ENCODE results near the gene ATP8A1.

Gene ATP8A1

DNA sequence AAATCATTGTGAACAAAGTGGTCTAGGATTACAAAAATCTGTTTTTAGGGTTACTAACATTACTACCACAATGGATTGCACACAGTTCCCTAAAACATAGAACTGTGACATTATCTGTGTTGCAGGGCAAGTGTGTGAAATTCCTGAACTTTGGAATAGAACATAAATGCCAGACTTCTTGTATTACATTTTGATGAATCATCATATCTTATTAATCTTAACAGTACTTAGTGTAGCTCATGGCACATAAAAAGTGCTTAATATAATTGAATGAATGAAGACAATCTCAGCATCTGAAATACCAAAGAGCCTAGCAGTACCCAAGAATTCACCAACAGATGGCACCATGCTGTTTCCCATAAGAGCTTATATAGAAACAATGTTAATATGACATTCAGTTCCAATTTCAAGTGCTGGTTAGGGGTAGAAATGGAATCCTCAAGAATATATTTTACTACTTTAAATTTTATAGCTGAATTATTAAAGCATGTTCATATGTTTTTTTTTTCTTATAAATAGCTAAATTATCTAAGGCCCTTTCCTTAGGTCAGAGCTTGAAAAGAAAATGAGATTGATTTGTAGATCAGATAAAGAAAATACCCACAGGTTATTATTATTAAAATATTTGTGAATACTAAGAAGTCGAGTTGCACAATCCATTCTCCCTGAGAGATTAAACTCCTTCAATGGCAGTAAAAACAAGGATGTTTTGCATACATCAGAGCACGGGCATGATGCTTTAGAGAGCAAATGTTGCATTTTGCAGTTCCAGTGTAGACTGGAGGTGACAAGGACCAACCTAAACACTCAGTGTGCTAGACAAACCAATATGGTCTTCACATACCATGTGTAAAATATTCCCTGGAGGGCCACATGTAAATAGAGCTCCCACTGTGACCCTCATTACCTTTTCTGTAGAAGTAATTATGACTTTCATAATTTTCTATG lies 285.3 kb downstream of the ATP8A1 start:
- TF ChIP-seq, protein P1, sequence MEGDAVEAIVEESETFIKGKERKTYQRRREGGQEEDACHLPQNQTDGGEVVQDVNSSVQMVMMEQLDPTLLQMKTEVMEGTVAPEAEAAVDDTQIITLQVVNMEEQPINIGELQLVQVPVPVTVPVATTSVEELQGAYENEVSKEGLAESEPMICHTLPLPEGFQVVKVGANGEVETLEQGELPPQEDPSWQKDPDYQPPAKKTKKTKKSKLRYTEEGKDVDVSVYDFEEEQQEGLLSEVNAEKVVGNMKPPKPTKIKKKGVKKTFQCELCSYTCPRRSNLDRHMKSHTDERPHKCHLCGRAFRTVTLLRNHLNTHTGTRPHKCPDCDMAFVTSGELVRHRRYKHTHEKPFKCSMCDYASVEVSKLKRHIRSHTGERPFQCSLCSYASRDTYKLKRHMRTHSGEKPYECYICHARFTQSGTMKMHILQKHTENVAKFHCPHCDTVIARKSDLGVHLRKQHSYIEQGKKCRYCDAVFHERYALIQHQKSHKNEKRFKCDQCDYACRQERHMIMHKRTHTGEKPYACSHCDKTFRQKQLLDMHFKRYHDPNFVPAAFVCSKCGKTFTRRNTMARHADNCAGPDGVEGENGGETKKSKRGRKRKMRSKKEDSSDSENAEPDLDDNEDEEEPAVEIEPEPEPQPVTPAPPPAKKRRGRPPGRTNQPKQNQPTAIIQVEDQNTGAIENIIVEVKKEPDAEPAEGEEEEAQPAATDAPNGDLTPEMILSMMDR (IDR thresholded peaks at IDR 0.05; ENCODE audit: insufficient read depth, low read length, missing control alignments), result peak; percentile 17
- no peak overlapping the region for H3K4me3 ChIP-seq (ENCODE audit: low read depth, low read length)
- ChIA-PET CTCF (interaction anchor here (0.6 to 6.1 kb wide), 6 partner anchors 127 to 155 kb away, joined by 3 to 82 read pairs (median 4); no protein-coding TSS in a partner anchor), POLR2A (no interaction called here)
- peak; percentile 7 for DNase-seq (ENCODE audit: low read depth, low spot score)

DNA sequence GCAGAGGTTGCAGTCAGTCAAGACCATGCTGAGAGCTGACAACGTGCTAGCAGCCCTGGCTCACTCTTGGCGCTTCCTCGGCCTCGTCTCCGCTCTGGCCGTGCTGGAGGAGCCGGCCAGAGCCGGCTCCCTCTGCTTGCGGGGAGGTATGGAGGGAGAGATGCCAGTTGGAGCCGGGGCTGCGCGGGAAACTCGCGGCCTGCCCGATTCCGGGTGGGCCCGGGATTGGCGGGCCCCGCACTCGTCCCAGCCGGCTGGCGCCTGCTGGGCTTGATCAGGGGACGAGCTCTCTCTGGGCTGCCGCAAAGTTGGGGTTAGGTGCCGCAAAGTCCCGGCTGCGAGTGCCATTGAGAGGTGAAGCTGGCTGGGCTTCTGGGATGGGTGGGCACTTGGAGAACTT lies 287.4 kb downstream of the ATP8A1 start:
- no peak overlapping the region for H3K4me3 ChIP-seq (ENCODE audit: low read depth, low read length)
- DNase-seq (ENCODE audit: low read depth, low spot score), result no peak
- CTCF ChIA-PET, result interaction anchor here (6.1 kb wide), 1 partner anchor 149 kb away, joined by 82 read pairs; no protein-coding TSS in a partner anchor
- TF ChIP-seq, protein P1 (IDR thresholded peaks at IDR 0.05; ENCODE audit: insufficient read depth, low read length, missing control alignments), result no peak
- POLR2A ChIA-PET, result no interaction called here

DNA sequence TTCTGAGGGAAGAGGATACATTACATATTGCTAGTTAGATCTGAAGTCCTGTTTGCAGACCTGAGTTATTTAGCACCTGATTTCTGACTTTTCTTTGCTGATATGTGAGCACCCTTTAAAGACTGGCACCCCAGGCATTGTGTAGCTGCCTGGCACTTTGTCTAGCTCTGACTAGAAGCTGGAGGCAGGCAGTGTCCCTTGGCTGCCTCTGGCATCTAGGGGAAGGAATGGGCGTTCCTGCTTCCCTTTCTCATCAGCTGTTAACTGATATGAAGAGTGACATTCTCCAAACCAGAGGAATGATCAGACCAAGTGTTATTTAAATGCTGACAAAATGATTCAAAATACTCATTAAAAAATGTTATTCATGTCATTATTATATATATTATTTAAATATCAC lies 289.9 kb downstream of the ATP8A1 start:
- DNase-seq (ENCODE audit: low read depth, low spot score), result no peak
- TF ChIP-seq, protein P1 (IDR thresholded peaks at IDR 0.05; ENCODE audit: insufficient read depth, low read length, missing control alignments), result no peak
- H3K4me3 ChIP-seq (ENCODE audit: low read depth, low read length), result no peak overlapping the region
- POLR2A ChIA-PET, result no interaction called here
- CTCF ChIA-PET, result no interaction called here

DNA sequence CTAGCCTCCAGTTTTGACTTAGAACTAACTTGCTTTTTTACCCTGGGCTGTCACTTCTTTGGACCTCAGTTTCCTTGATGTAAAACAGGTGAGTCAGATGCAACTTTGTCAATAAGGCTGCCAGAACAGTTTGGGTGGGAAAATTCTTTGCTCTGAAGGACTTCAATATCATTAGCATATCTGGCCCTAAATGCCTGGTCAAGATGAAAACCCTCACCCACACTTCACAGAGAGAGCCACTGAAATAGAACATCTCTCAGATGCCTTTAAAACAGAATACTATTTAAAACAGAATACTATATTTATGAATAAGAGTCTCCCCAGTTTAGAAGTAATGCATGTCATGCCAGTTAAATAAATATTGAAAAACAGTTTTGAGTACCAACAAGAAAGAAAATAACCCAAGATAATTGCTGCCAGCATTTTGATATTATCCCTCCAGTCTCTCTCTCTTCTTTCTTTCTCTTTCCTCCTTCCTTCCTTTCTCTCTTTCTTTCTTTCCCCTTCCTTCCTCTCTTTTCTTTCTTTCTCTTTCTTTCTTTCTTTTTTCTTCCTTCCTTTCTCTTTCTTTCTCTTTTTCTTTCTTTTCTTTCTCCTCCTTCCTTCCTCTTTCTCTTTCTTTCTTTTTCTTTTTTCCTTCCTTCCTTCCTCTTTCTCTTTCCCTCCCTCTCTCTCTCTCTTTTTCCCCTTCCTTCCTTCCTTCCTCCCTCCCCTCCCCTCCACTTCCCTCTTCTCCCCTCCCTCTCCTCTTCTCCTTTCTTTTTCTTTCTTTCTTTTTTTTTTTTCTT lies 292.4 kb downstream of the ATP8A1 start:
- TF ChIP-seq, protein P1 (IDR thresholded peaks at IDR 0.05; ENCODE audit: insufficient read depth, low read length, missing control alignments), result no peak
- ChIA-PET CTCF (no interaction called here), POLR2A (no interaction called here)
- H3K4me3 ChIP-seq (ENCODE audit: low read depth, low read length), result no peak overlapping the region
- DNase-seq (ENCODE audit: low read depth, low spot score), result no peak

DNA sequence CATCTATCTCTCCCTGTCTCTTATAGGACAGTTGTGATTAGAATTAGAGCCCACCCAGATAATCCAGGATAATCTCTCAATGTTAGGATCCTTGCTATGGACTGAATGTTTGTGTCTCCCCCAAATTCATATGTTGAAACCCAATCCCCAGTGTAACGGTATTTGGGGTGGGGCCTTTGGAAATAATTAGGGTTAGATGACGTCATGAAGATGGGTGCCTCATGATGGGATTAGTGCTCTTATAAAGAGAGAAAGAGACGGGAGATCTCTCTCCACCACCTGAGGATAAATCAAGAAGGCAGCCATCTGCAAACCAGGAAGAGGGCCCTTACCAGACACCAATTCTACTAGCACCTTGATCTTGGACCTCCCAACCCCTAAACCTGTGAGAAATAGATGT lies 293.3 kb downstream of the ATP8A1 start:
- ChIA-PET POLR2A (no interaction called here), CTCF (no interaction called here)
- TF ChIP-seq, protein P1 (IDR thresholded peaks at IDR 0.05; ENCODE audit: insufficient read depth, low read length, missing control alignments), result no peak
- H3K4me3 ChIP-seq (ENCODE audit: low read depth, low read length), result no peak overlapping the region
- no peak for DNase-seq (ENCODE audit: low read depth, low spot score)

DNA sequence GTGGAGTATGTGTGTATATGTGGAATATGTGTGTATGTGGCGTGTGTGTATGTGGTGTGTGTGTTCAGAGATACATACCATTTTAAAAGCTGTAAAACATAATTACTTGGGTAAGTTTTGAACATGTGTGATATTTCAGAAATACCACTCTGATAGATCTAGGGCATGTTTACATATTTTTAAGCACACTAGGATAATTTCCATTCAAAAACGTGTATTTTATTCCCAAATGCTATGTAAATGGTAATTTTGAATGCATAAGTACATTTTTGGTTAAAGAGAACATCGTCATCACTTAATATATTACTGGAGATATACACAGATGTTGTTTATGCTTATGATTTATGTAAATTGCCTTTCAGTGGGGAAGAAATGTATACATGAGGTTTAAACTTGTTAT lies 294.3 kb downstream of the ATP8A1 start:
- CTCF ChIA-PET, result no interaction called here
- TF ChIP-seq, protein P1 (IDR thresholded peaks at IDR 0.05; ENCODE audit: insufficient read depth, low read length, missing control alignments), result no peak
- POLR2A ChIA-PET, result no interaction called here
- DNase-seq (ENCODE audit: low read depth, low spot score), result no peak
- no peak overlapping the region for H3K4me3 ChIP-seq (ENCODE audit: low read depth, low read length)
